22Rv1 (cell line): ENCODE data around the gene TEX35.
A peak's percentile ranks its signal among the peaks of the same experiment; 100 is the strongest.

Source experiments
- H3K27ac ChIP-seq: fragments of 450-650 bp; 2 replicates; pipeline ENCODE4 v1.5.1; 2017
- CTCF ChIP-seq: fragments of 450-650 bp; IDR thresholded peaks from 2 replicates; pipeline ENCODE4 v1.5.1; 2017; ENCODE audit warnings: mild to moderate bottlenecking
- ZFX ChIP-seq: fragments of 450-650 bp; IDR thresholded peaks from 2 replicates; pipeline ENCODE4 v1.6.1; 2017; ENCODE audit warnings: antibody characterized with exemption, borderline replicate concordance

Gene TEX35

GRCh38 chr1:178503849-178504248 lies 9.1 kb upstream of the TEX35 start:
- TF ChIP-seq CTCF (no peak), ZFX (no peak)

GRCh38 chr1:178504286-178504685 lies 8.6 kb upstream of the TEX35 start:
- TF ChIP-seq ZFX = no peak
- TF ChIP-seq CTCF = no peak
- H3K27ac ChIP-seq = no peak overlapping the region

More at GRCh38 chr1:178503849-178504248, 9.1 kb upstream of the TEX35 start:
- H3K27ac ChIP-seq = no peak overlapping the region

GRCh38 chr1:178506177-178506576 lies 6.7 kb upstream of the TEX35 start:
- no peak for TF ChIP-seq ZFX
- no peak for TF ChIP-seq CTCF

GRCh38 chr1:178506669-178507068 lies 6.2 kb upstream of the TEX35 start:
- no peak overlapping the region for H3K27ac ChIP-seq
- no peak for TF ChIP-seq CTCF
- TF ChIP-seq ZFX = no peak

More at GRCh38 chr1:178506177-178506576, 6.7 kb upstream of the TEX35 start:
- H3K27ac ChIP-seq = no peak overlapping the region

GRCh38 chr1:178509414-178510007 lies 3.4 kb upstream of the TEX35 start:
- H3K27ac ChIP-seq = no peak overlapping the region
- no peak for TF ChIP-seq CTCF
- no peak for TF ChIP-seq ZFX

GRCh38 chr1:178510155-178510554 lies 2.8 kb upstream of the TEX35 start:
- no peak for TF ChIP-seq ZFX
- no peak for TF ChIP-seq CTCF
- no peak overlapping the region for H3K27ac ChIP-seq

- TF ChIP-seq ZFX (no peak), CTCF (peak; percentile 44)
- no peak overlapping the region for H3K27ac ChIP-seq
These were observed 522 bp downstream of the TEX35 start for GRCh38 chr1:178513278-178513983.
